Neural cell (in vitro differentiated cells): Measurements from ENCODE around the gene RBM6. TPM values are rescaled to one million over a fixed set of nuclear protein-coding genes. Genes with fewer than 3 reads are reported as not detected.

Source experiments
- H2AFZ ChIP-seq: fragments of 200-600, 300-800 bp; sonication (generic), shearing (Covaris generic); 2 replicates; pipeline ENCODE4 v1.6.0; 2014; ENCODE audit warnings: low read depth, mild to moderate bottlenecking, antibody characterized with exemption, low read length, moderate library complexity
- H3F3A ChIP-seq: fragments of 200-600 bp; shearing (Covaris generic); 2 replicates; pipeline ENCODE4 v1.6.1; 2016; ENCODE audit warnings: mild to moderate bottlenecking, moderate library complexity, mixed read lengths, antibody characterized with exemption, low read length; ENCODE audit not compliant: insufficient read depth, poor library complexity, severe bottlenecking
- H3K27ac ChIP-seq: fragments of 200-600, 300-800 bp; sonication (generic), shearing (Covaris generic); 2 replicates; pipeline ENCODE4 v1.5.1; 2014; ENCODE audit warnings: mild to moderate bottlenecking, low read length, moderate library complexity
- H3K27me3 ChIP-seq: fragments of 300-800, 200-600 bp; sonication (generic), shearing (Covaris generic); 2 replicates; pipeline ENCODE4 v1.6.0; 2014; ENCODE audit warnings: mild to moderate bottlenecking, low read depth, low read length, moderate library complexity; ENCODE audit not compliant: insufficient read depth
- H3K36me3 ChIP-seq: fragments of 300-800, 200-600 bp; sonication (generic), shearing (Covaris generic); 2 replicates; pipeline ENCODE4 v1.5.1; 2014; ENCODE audit warnings: mild to moderate bottlenecking, antibody characterized with exemption, low read length, moderate library complexity; ENCODE audit not compliant: insufficient read depth
- H3K4me2 ChIP-seq: fragments of 300-800, 200-600 bp; sonication (generic), shearing (Covaris generic); 2 replicates; pipeline ENCODE4 v1.6.0; 2014; ENCODE audit warnings: mild to moderate bottlenecking, low read length
- H3K4me3 ChIP-seq: fragments of 300-800, 200-600 bp; sonication (generic), shearing (Covaris generic); 2 replicates; pipeline ENCODE4 v1.5.1; 2014; ENCODE audit warnings: mild to moderate bottlenecking, low read length, moderate library complexity
- H3K79me2 ChIP-seq: fragments of 200-600 bp; shearing (Covaris generic); replicated peaks from 2 replicates; pipeline ENCODE4 v1.6.0; 2014; ENCODE audit warnings: mild to moderate bottlenecking, low read length, moderate library complexity; ENCODE audit not compliant: insufficient read depth
- H3K9ac ChIP-seq: fragments of 300-800, 200-600 bp; sonication (generic), shearing (Covaris generic); 2 replicates; pipeline ENCODE4 v1.6.1; 2016; ENCODE audit warnings: mild to moderate bottlenecking, low read length, mixed read lengths
- H3K9me2 ChIP-seq: fragments of 200-600 bp; shearing (Covaris generic); 2 replicates; pipeline ENCODE4 v1.6.1; 2016; ENCODE audit warnings: mild to moderate bottlenecking, low read length, mixed read lengths; ENCODE audit not compliant: insufficient read depth
- H3K9me3 ChIP-seq: fragments of 200-600, 300-800 bp; sonication (generic), shearing (Covaris generic); 2 replicates; pipeline ENCODE4 v1.6.1; 2016; ENCODE audit warnings: mild to moderate bottlenecking, mixed run types, low read length, moderate library complexity, mixed read lengths
- H4K20me1 ChIP-seq: fragments of 200-600 bp; shearing (Covaris generic); 2 replicates; pipeline ENCODE4 v1.6.1; 2016; ENCODE audit warnings: mild to moderate bottlenecking, mixed run types; ENCODE audit not compliant: insufficient read depth
- EP300 ChIP-seq: fragments of 450-650 bp; conservative IDR thresholded peaks from 2 replicates; pipeline ENCODE4 v1.6.1; 2014; ENCODE audit warnings: antibody characterized with exemption, mild to moderate bottlenecking, moderate library complexity; ENCODE audit not compliant: poor library complexity, severe bottlenecking
- EZH2 ChIP-seq: fragments of 200-600, 300-800 bp; shearing (Covaris generic), sonication (generic); IDR thresholded peaks from 2 replicates; pipeline ENCODE4 v1.6.1; 2014; ENCODE audit warnings: antibody characterized with exemption, low read length, borderline replicate concordance, mild to moderate bottlenecking; ENCODE audit not compliant: insufficient read depth, poor library complexity, severe bottlenecking
- MXI1 ChIP-seq: fragments of 450-650 bp; conservative IDR thresholded peaks from 2 replicates; pipeline ENCODE4 v1.6.1; 2014; ENCODE audit warnings: antibody characterized with exemption, mild to moderate bottlenecking; ENCODE audit not compliant: poor library complexity, severe bottlenecking
- POLR2AphosphoS5 ChIP-seq: IDR thresholded peaks from 2 replicates; pipeline ENCODE4 v1.6.1; 2012
- RAD21 ChIP-seq: fragments of 450-650 bp; conservative IDR thresholded peaks from 2 replicates; pipeline ENCODE4 v1.6.1; 2014; ENCODE audit warnings: antibody characterized with exemption, mild to moderate bottlenecking, moderate library complexity
- REST ChIP-seq: IDR thresholded peaks from 2 replicates; pipeline ENCODE4 v1.6.1; 2012; ENCODE audit warnings: borderline replicate concordance
- SMC3 ChIP-seq: fragments of 450-650 bp; conservative IDR thresholded peaks from 2 replicates; pipeline ENCODE4 v1.6.1; 2014; ENCODE audit warnings: antibody characterized with exemption, mild to moderate bottlenecking, moderate library complexity; ENCODE audit not compliant: poor library complexity
- TAF1 ChIP-seq: IDR thresholded peaks from 2 replicates; pipeline ENCODE4 v1.6.1; 2012; ENCODE audit warnings: low read depth
- polyA plus RNA-seq: library from polyadenylated mRNA; depleted of rRNA; stranded (reverse); fragments of >200 nt; gene quantifications from 2 replicates; pipeline ENCODE4 v1.2.3, GENCODE V29; 2014
- TF ChIP-seq, protein P1 (sequence below): fragments of 450-650 bp; IDR thresholded peaks from 2 replicates; pipeline ENCODE4 v1.5.1; 2014; ENCODE audit warnings: antibody characterized with exemption, mild to moderate bottlenecking, moderate library complexity; ENCODE audit not compliant: poor library complexity, severe bottlenecking

RBM6 gene
- polyA plus RNA-seq, 1 donor from 2014 or later: 177 TPM

GRCh38 chr3:49926117-49926728 is 13.7 kb upstream of the RBM6 start:
- H3K36me3 ChIP-seq: no peaks in the 10 kb centered on the region
- H3K4me3 ChIP-seq: no peak overlapping the region
- no peaks in the 10 kb centered on the region for H3K9me3 ChIP-seq
- no peak overlapping the region for H3K9ac ChIP-seq
- H3K9me2 ChIP-seq: no peaks in the 10 kb centered on the region
- H3K79me2 ChIP-seq: no peaks in the 10 kb centered on the region
- no peak overlapping the region for H3K27ac ChIP-seq
- no peak overlapping the region for H2AFZ ChIP-seq
- no peak overlapping the region for H3K4me2 ChIP-seq
- no peaks in the 10 kb centered on the region for H3K27me3 ChIP-seq
- TF ChIP-seq POLR2AphosphoS5: no peak
- no peak for TF ChIP-seq EZH2
- TF ChIP-seq RAD21: no peak
- no peak for TF ChIP-seq SMC3
- no peak for TF ChIP-seq EP300
- no peak for TF ChIP-seq REST
- TF ChIP-seq, protein P1, sequence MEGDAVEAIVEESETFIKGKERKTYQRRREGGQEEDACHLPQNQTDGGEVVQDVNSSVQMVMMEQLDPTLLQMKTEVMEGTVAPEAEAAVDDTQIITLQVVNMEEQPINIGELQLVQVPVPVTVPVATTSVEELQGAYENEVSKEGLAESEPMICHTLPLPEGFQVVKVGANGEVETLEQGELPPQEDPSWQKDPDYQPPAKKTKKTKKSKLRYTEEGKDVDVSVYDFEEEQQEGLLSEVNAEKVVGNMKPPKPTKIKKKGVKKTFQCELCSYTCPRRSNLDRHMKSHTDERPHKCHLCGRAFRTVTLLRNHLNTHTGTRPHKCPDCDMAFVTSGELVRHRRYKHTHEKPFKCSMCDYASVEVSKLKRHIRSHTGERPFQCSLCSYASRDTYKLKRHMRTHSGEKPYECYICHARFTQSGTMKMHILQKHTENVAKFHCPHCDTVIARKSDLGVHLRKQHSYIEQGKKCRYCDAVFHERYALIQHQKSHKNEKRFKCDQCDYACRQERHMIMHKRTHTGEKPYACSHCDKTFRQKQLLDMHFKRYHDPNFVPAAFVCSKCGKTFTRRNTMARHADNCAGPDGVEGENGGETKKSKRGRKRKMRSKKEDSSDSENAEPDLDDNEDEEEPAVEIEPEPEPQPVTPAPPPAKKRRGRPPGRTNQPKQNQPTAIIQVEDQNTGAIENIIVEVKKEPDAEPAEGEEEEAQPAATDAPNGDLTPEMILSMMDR: no peak
- H3F3A ChIP-seq: no peaks in the 10 kb centered on the region
- H4K20me1 ChIP-seq: no peaks in the 10 kb centered on the region

GRCh38 chr3:49927798-49928197 is 12.2 kb upstream of the RBM6 start:
- TF ChIP-seq EZH2 (no peak), MXI1 (no peak), SMC3 (no peak), EP300 (no peak), REST (no peak), TAF1 (no peak), RAD21 (no peak), POLR2AphosphoS5 (no peak)
- TF ChIP-seq, protein P1: no peak
- Histone ChIP-seq H2AFZ (no peak overlapping the region), H3K79me2 (no peaks in the 10 kb centered on the region), H3K9me2 (no peaks in the 10 kb centered on the region), H3K4me3 (peak overlapping the region; percentile 99), H4K20me1 (no peaks in the 10 kb centered on the region), H3K27me3 (no peaks in the 10 kb centered on the region), H3F3A (no peaks in the 10 kb centered on the region), H3K9me3 (no peaks in the 10 kb centered on the region), H3K36me3 (no peaks in the 10 kb centered on the region), H3K27ac (no peak overlapping the region), H3K4me2 (no peak overlapping the region), H3K9ac (no peak overlapping the region)
